SK-N-SH (cell line): ENCODE data around the gene NTN5. TPM values are rescaled to one million over a fixed set of nuclear protein-coding genes. Genes with fewer than 3 reads are reported as not detected.

ENCODE experiments used
- CTCF ChIA-PET: fragments of 300-600, 350-600 bp; formaldehyde crosslinking; extraction: SDS; loops from one replicate; lab custom pipeline; 2021; lab: Yijun Ruan, JAX
- POLR2A ChIA-PET: fragments of 350-600 bp; sonication (Branson Sonifier 250); formaldehyde crosslinking; extraction: SDS; loops from one replicate; lab custom pipeline; 2020; ENCODE audit warnings: antibody characterized with exemption, inconsistent platforms; lab: Yijun Ruan, JAX
- DNase-seq: peaks from one replicate; pipeline ENCODE4 v3.0.0; 2012
- H2AFZ ChIP-seq: fragments of 200-600 bp; sonication (generic); 2 replicates; pipeline ENCODE4 v1.8.1; 2016; ENCODE audit warnings: antibody characterized with exemption, mild to moderate bottlenecking, low read depth
- H3F3A ChIP-seq: fragments of 200-600 bp; sonication (generic); replicated peaks from 2 replicates; pipeline ENCODE3; 2016; ENCODE audit warnings: antibody characterized with exemption, mild to moderate bottlenecking; ENCODE audit not compliant: insufficient read depth
- H3K27ac ChIP-seq, 2 experiments: fragments of 200-500 bp in 1 of 2; fragments of 200-600 bp in 1 of 2; sonication (Bioruptor generic) in 1 of 2; sonication (generic), shearing (Covaris generic) in 1 of 2; 2 replicates each; pipeline versions ENCODE4 v1.5.1 to v1.6.1; 2014 to 2016; ENCODE audit warnings: low read depth in 2 of 2, inconsistent platforms in 1 of 2, low read length in 1 of 2, mild to moderate bottlenecking in 1 of 2, mixed read lengths in 1 of 2
- H3K27me3 ChIP-seq: fragments of 200-600 bp; sonication (generic), shearing (Covaris generic); 2 replicates; pipeline ENCODE4 v1.6.1; 2016; ENCODE audit warnings: mixed run types; ENCODE audit not compliant: insufficient read depth
- H3K36me3 ChIP-seq, 2 experiments: fragments of 200-500 bp in 1 of 2; fragments of 200-600 bp in 1 of 2; sonication (Bioruptor generic) in 1 of 2; sonication (generic) in 1 of 2; replicated peaks in 1 of 2; 2 replicates each; pipeline versions ENCODE3 to v1.5.1; 2014 to 2016; ENCODE audit warnings: low read length in 1 of 2, mild to moderate bottlenecking in 1 of 2; ENCODE audit not compliant: insufficient read depth in 2 of 2, control insufficient read depth in 1 of 2
- H3K4me1 ChIP-seq, 2 experiments: fragments of 200-500 bp in 1 of 2; fragments of 200-600 bp in 1 of 2; sonication (Bioruptor generic) in 1 of 2; sonication (generic), shearing (Covaris generic) in 1 of 2; 2 replicates each; pipeline versions ENCODE4 v1.5.1 to v1.6.1; 2014 to 2016; ENCODE audit warnings: low read depth in 1 of 2, low read length in 1 of 2, mixed run types in 1 of 2; ENCODE audit not compliant: insufficient read depth in 2 of 2, control insufficient read depth in 1 of 2
- H3K4me2 ChIP-seq: fragments of 200-600 bp; sonication (generic), shearing (Covaris generic); 2 replicates; pipeline ENCODE4 v1.6.1; 2017; ENCODE audit warnings: mixed run types
- H3K4me3 ChIP-seq, 2 experiments: fragments of 200-500 bp in 1 of 2; fragments of 200-600 bp in 1 of 2; sonication (Bioruptor generic) in 1 of 2; sonication (generic), shearing (Covaris generic) in 1 of 2; 2 replicates each; pipeline versions ENCODE4 v1.5.1 to v1.8.1; 2014 to 2016; ENCODE audit warnings: low read depth in 2 of 2, inconsistent platforms in 1 of 2, low read length in 1 of 2, mild to moderate bottlenecking in 1 of 2, mixed read lengths in 1 of 2, moderate library complexity in 1 of 2
- H3K79me2 ChIP-seq: fragments of 200-600 bp; sonication (generic); 2 replicates; pipeline ENCODE4 v1.8.1; 2017; ENCODE audit warnings: mild to moderate bottlenecking; ENCODE audit not compliant: insufficient read depth
- H3K9ac ChIP-seq: fragments of 200-600 bp; sonication (generic); 2 replicates; pipeline ENCODE4 v1.6.1; 2017; ENCODE audit warnings: mixed run types
- H3K9me2 ChIP-seq: fragments of 200-600 bp; sonication (generic); 2 replicates; pipeline ENCODE4 v1.6.1; 2017; ENCODE audit warnings: mixed run types
- H3K9me3 ChIP-seq: fragments of 200-600 bp; sonication (generic); 2 replicates; pipeline ENCODE4 v1.6.1; 2017; ENCODE audit warnings: mixed run types, mild to moderate bottlenecking, moderate library complexity
- H4K20me1 ChIP-seq: fragments of 200-600 bp; sonication (generic); 2 replicates; pipeline ENCODE4 v1.6.1; 2017; ENCODE audit warnings: mild to moderate bottlenecking, mixed run types; ENCODE audit not compliant: insufficient read depth
- CHD2 ChIP-seq: fragments of 150-350 bp; IDR thresholded peaks from 2 replicates; pipeline ENCODE4 v1.6.1; 2018; ENCODE audit warnings: low read length; ENCODE audit not compliant: partially characterized antibody
- CTCF ChIP-seq: fragments of 200-600 bp; sonication (generic); IDR thresholded peaks from 2 replicates; pipeline ENCODE4 v1.6.1; 2017; ENCODE audit warnings: antibody characterized with exemption, mild to moderate bottlenecking, moderate library complexity
- ELF1 ChIP-seq: IDR thresholded peaks from 2 replicates; pipeline ENCODE4 v1.4.0; 2012
- FOSL2 ChIP-seq: IDR thresholded peaks from 2 replicates; pipeline ENCODE4 v1.4.0; 2012; ENCODE audit warnings: low read depth, mild to moderate bottlenecking, moderate library complexity, borderline replicate concordance
- FOXJ3 ChIP-seq: sonication (generic); formaldehyde crosslinking; IDR thresholded peaks from 2 replicates; pipeline ENCODE4 v1.5.1; 2020; ENCODE audit warnings: mild to moderate bottlenecking, missing genetic modification reagents
- FOXM1 ChIP-seq: IDR thresholded peaks from 2 replicates; pipeline ENCODE4 v1.4.0; 2012; ENCODE audit warnings: low read depth, mild to moderate bottlenecking
- GABPA ChIP-seq: IDR thresholded peaks from 2 replicates; pipeline ENCODE4 v1.4.0; 2012; ENCODE audit warnings: low read depth, mild to moderate bottlenecking
- GATA2 ChIP-seq: sonication (generic); formaldehyde crosslinking; IDR thresholded peaks from 2 replicates; pipeline ENCODE4 v1.5.0; 2020; ENCODE audit warnings: mild to moderate bottlenecking, missing genetic modification reagents
- IRF3 ChIP-seq: fragments of 150-350 bp; IDR thresholded peaks from 2 replicates; pipeline ENCODE4 v1.6.1; 2016; ENCODE audit warnings: mild to moderate bottlenecking, low read depth, low read length
- JUND ChIP-seq: IDR thresholded peaks from 2 replicates; pipeline ENCODE4 v1.4.0; 2012
- MEF2A ChIP-seq: IDR thresholded peaks from 2 replicates; pipeline ENCODE4 v1.4.0; 2012; ENCODE audit warnings: low read depth, borderline replicate concordance
- NRF1 ChIP-seq: IDR thresholded peaks from 2 replicates; pipeline ENCODE4 v1.6.1; 2012; ENCODE audit warnings: low read depth, mild to moderate bottlenecking, low read length
- POLR2AphosphoS5 ChIP-seq: IDR thresholded peaks from 2 replicates; pipeline ENCODE4 v1.6.1; 2012; ENCODE audit warnings: low read depth, low read length
- RCOR1 ChIP-seq: fragments of 150-350 bp; IDR thresholded peaks from 2 replicates; pipeline ENCODE4 v1.6.1; 2017; ENCODE audit warnings: antibody characterized with exemption, low read length
- SIN3A ChIP-seq: IDR thresholded peaks from 2 replicates; pipeline ENCODE4 v1.6.1; 2012; ENCODE audit warnings: low read depth, mild to moderate bottlenecking, low read length, moderate library complexity, borderline replicate concordance
- TCF12 ChIP-seq: IDR thresholded peaks from 2 replicates; pipeline ENCODE4 v1.4.0; 2012
- YY1 ChIP-seq: IDR thresholded peaks from 2 replicates; pipeline ENCODE4 v1.4.0; 2012; ENCODE audit warnings: low read depth, mild to moderate bottlenecking
- WGBS: methylation state at CpG from one replicate; pipeline ENCODE4 v1.1.6; 2017; ENCODE audit warnings: low lambda C conversion rate; 5-methylcytosine and 5-hydroxymethylcytosine counted together
- polyA plus RNA-seq, 3 experiments: library from polyadenylated mRNA; depleted of rRNA; stranded (reverse); fragments of >200 nt; gene quantifications; 2 replicates each; pipeline ENCODE4 v1.2.3, GENCODE V29; 2012

Gene NTN5
- polyA plus RNA-seq, 1 of the 3 experiments (the other 2 are of a cell fraction) = 0.74 TPM

- TF ChIP-seq CHD2 (peak; percentile 76), NRF1 (0 out of 2 replicates have a peak, but pooled peaks have one; percentile 15), FOXM1 (no peak), JUND (no peak), IRF3 (no peak), MEF2A (peak; percentile 15; the same call in 1 of the 2 replicates), RCOR1 (peak; percentile 93), YY1 (peak; percentile 90), FOSL2 (no peak; the same call in 1 of the 2 replicates), POLR2AphosphoS5 (peak; percentile 98), FOXJ3 (peak; percentile 86), GATA2 (CRISPR knock-in tag) (peak; percentile 90), SIN3A (0 out of 2 replicates have a peak, but pooled peaks have one; percentile 57)
- TF ChIP-seq, all 33 proteins: peak for 21
Observed at GRCh38 chr19:48618916-48619691, 53.7 kb downstream of the NTN5 start, which contains the start of the genes RPL18 and SPHK2 (continued).

GRCh38 chr19:48618278-48618915 lies 54.4 kb downstream of the NTN5 start:
- Histone ChIP-seq H3K9me3 (no peaks in the 10 kb centered on the region), H3K27ac (peak overlapping the region; percentile 74 to 92), H3K27me3 (no peaks in the 10 kb centered on the region), H3F3A (peaks cover 59% of the 10 kb centered on the region), H2AFZ (no peak overlapping the region), H4K20me1 (peaks cover 39% of the 10 kb centered on the region), H3K4me2 (peak overlapping the region; percentile 91), H3K4me1 (peaks cover 14 to 44% of the 10 kb centered on the region in 2 experiments; a peak in 3 of 4 replicates), H3K9ac (peak overlapping the region; percentile 99), H3K9me2 (no peaks in the 10 kb centered on the region), H3K36me3 (peaks cover 32 to 33% of the 10 kb centered on the region in 2 experiments), H3K4me3 (peak overlapping the region; percentile 93 to 99), H3K79me2 (peaks cover 38% of the 10 kb centered on the region)
- DNase-seq = no peak
- ChIA-PET POLR2A (interaction anchor here (0.6 to 1.7 kb wide), 7 partner anchors 9 to 161 kb away, joined by 3 to 17 read pairs (median 4); no protein-coding TSS in a partner anchor), CTCF (interaction anchor here (1.0 to 3.7 kb wide), 5 partner anchors 10 to 121 kb away, joined by 3 to 26 read pairs (median 4); no protein-coding TSS in a partner anchor)
- TF ChIP-seq FOSL2 (no peak), FOXM1 (no peak), GABPA (no peak), FOXJ3 (no peak), TCF12 (no peak), GATA2 (CRISPR knock-in tag) (no peak), IRF3 (no peak), POLR2AphosphoS5 (no peak), CTCF (no peak), MEF2A (no peak), ELF1 (no peak)
- under 1% methylated on average over 18 of the region's 18 CpGs for WGBS
